H9 (cell line): ENCODE results near the gene NBPF8. TPM values are rescaled to one million over a fixed set of nuclear protein-coding genes. Genes with fewer than 3 reads are reported as not detected.
"Not testable (repeated sequence)": the region's sequence is repeated elsewhere in the genome, so short reads cannot be mapped to it uniquely, and the experiment has no call there.

Experiments used
- DNase-seq: peaks from one replicate; pipeline ENCODE4 v3.0.0-alpha.2; 2017
- H2AFZ ChIP-seq: one replicate; pipeline ENCODE4 v1.6.1; 2013; ENCODE audit warnings: mild to moderate bottlenecking, low read length, control low read depth, moderate library complexity
- H2AK5ac ChIP-seq: 2 replicates; pipeline ENCODE4 v1.6.1; 2013; ENCODE audit warnings: low read length, control low read depth, mixed read lengths; ENCODE audit not compliant: insufficient read length
- H2BK120ac ChIP-seq: one replicate; pipeline ENCODE4 v1.6.1; 2013; ENCODE audit warnings: low read depth, mild to moderate bottlenecking, low read length, control low read depth, inconsistent platforms; ENCODE audit not compliant: poor library complexity, severe bottlenecking
- H2BK12ac ChIP-seq: 2 replicates; pipeline ENCODE4 v1.6.1; 2013; ENCODE audit warnings: low read length, control low read depth, mixed read lengths, low read depth; ENCODE audit not compliant: insufficient read length
- H2BK15ac ChIP-seq: 2 replicates; pipeline ENCODE4 v1.6.1; 2013; ENCODE audit warnings: low read depth, low read length, control low read depth
- H2BK20ac ChIP-seq: one replicate; pipeline ENCODE4 v1.6.1; 2013; ENCODE audit warnings: low read depth, mild to moderate bottlenecking, low read length, control low read depth, inconsistent platforms; ENCODE audit not compliant: poor library complexity, severe bottlenecking
- H2BK5ac ChIP-seq: 2 replicates; pipeline ENCODE4 v1.6.1; 2013; ENCODE audit warnings: low read length, control low read depth, mixed read lengths; ENCODE audit not compliant: insufficient read length
- H3K14ac ChIP-seq: 2 replicates; pipeline ENCODE4 v1.6.1; 2013; ENCODE audit warnings: low read length, control low read depth; ENCODE audit not compliant: insufficient read depth
- H3K18ac ChIP-seq: 2 replicates; pipeline ENCODE4 v1.6.1; 2013; ENCODE audit warnings: low read depth, mild to moderate bottlenecking, mixed read lengths, low read length, control low read depth; ENCODE audit not compliant: insufficient read length
- H3K23ac ChIP-seq: 2 replicates; pipeline ENCODE4 v1.6.1; 2013; ENCODE audit warnings: low read length, control low read depth, mixed read lengths, low read depth; ENCODE audit not compliant: insufficient read length
- H3K23me2 ChIP-seq: 2 replicates; pipeline ENCODE4 v1.6.1; 2013; ENCODE audit warnings: low read depth, mild to moderate bottlenecking, mixed read lengths, low read length, control low read depth; ENCODE audit not compliant: insufficient read length, poor library complexity, severe bottlenecking
- H3K27ac ChIP-seq: 2 replicates; pipeline ENCODE4 v1.5.1; 2013; ENCODE audit warnings: low read length, control low read depth, mixed read lengths, low read depth; ENCODE audit not compliant: insufficient read length
- H3K27me3 ChIP-seq: 2 replicates; pipeline ENCODE4 v1.6.1; 2013; ENCODE audit warnings: low read length, control low read depth, inconsistent platforms; ENCODE audit not compliant: insufficient read depth
- H3K4ac ChIP-seq: 2 replicates; pipeline ENCODE4 v1.6.1; 2013; ENCODE audit warnings: low read depth, mild to moderate bottlenecking, control low read depth, inconsistent platforms, low read length, moderate library complexity
- H3K4me1 ChIP-seq: 2 replicates; pipeline ENCODE4 v1.6.1; 2013; ENCODE audit warnings: low read length, control low read depth, inconsistent platforms; ENCODE audit not compliant: insufficient read depth
- H3K4me2 ChIP-seq: 2 replicates; pipeline ENCODE4 v1.6.1; 2013; ENCODE audit warnings: low read length, control low read depth, mixed read lengths; ENCODE audit not compliant: insufficient read length, insufficient read depth
- H3K56ac ChIP-seq: 2 replicates; pipeline ENCODE4 v1.6.1; 2013; ENCODE audit warnings: low read depth, mild to moderate bottlenecking, mixed read lengths, low read length, control low read depth; ENCODE audit not compliant: insufficient read length
- H3K79me1 ChIP-seq: 2 replicates; pipeline ENCODE4 v1.6.1; 2013; ENCODE audit warnings: low read depth, mild to moderate bottlenecking, moderate library complexity, low read length, control low read depth, inconsistent platforms; ENCODE audit not compliant: insufficient read depth, poor library complexity, severe bottlenecking
- H3K79me2 ChIP-seq: 2 replicates; pipeline ENCODE4 v1.6.1; 2013; ENCODE audit warnings: low read length, control low read depth, inconsistent platforms; ENCODE audit not compliant: insufficient read depth
- H3K9ac ChIP-seq: 2 replicates; pipeline ENCODE4 v1.6.1; 2013; ENCODE audit warnings: low read length, control low read depth, mixed read lengths; ENCODE audit not compliant: insufficient read length; ENCODE audit errors: extremely low read depth
- H3K9me3 ChIP-seq: one replicate; pipeline ENCODE4 v1.6.1; 2013; ENCODE audit warnings: low read depth, low read length, inconsistent platforms; ENCODE audit not compliant: control insufficient read depth
- H3T11ph ChIP-seq: one replicate; pipeline ENCODE4 v1.6.1; 2013; ENCODE audit warnings: mild to moderate bottlenecking, low read length, control low read depth, inconsistent platforms
- H4K20me1 ChIP-seq: one replicate; pipeline ENCODE4 v1.6.1; 2013; ENCODE audit not compliant: control insufficient read depth, insufficient read length, insufficient read depth
- H4K5ac ChIP-seq: 2 replicates; pipeline ENCODE4 v1.6.1; 2013; ENCODE audit warnings: low read depth, mild to moderate bottlenecking, mixed read lengths, low read length, control low read depth; ENCODE audit not compliant: insufficient read length
- H4K8ac ChIP-seq: replicated peaks from 2 replicates; pipeline ENCODE4 v1.6.1; 2013; ENCODE audit warnings: low read length, control low read depth, mixed read lengths, low read depth; ENCODE audit not compliant: insufficient read length
- H4K91ac ChIP-seq: 2 replicates; pipeline ENCODE4 v1.6.1; 2013; ENCODE audit warnings: low read depth, mild to moderate bottlenecking, moderate library complexity, mixed read lengths, low read length, control low read depth; ENCODE audit not compliant: insufficient read length
- H3K27ac Mint-ChIP-seq, 3 experiments: 2 replicates in 2 of 3; 3 replicates in 1 of 3; pipeline ENCODE4 v1.8.0; 2020 to 2021; ENCODE audit warnings: mixed read lengths in 3 of 3, mild to moderate bottlenecking in 1 of 3, moderate library complexity in 1 of 3
- H3K27me3 Mint-ChIP-seq: 2 replicates; pipeline ENCODE4 v1.8.0; 2021; ENCODE audit warnings: low read depth, mild to moderate bottlenecking, moderate library complexity, mixed read lengths
- H3K36me3 Mint-ChIP-seq, 3 experiments: 2 replicates in 2 of 3; 3 replicates in 1 of 3; pipeline ENCODE4 v1.8.0; 2020 to 2021; ENCODE audit warnings: low read depth in 3 of 3, mixed read lengths in 3 of 3; ENCODE audit not compliant: insufficient read depth in 1 of 3
- H3K4me1 Mint-ChIP-seq, 2 experiments: 2 replicates each; pipeline ENCODE4 v1.8.0; 2020; ENCODE audit warnings: mixed read lengths in 2 of 2
- H3K4me3 Mint-ChIP-seq, 2 experiments: 2 replicates in 1 of 2; 3 replicates in 1 of 2; pipeline ENCODE4 v1.8.0; 2020 to 2021; ENCODE audit warnings: mild to moderate bottlenecking in 2 of 2, mixed read lengths in 2 of 2, moderate library complexity in 1 of 2
- H3K9me3 Mint-ChIP-seq, 2 experiments: 2 replicates in 1 of 2; 3 replicates in 1 of 2; pipeline ENCODE4 v1.8.0; 2020; ENCODE audit warnings: mild to moderate bottlenecking in 2 of 2, mixed read lengths in 2 of 2, moderate library complexity in 1 of 2
- WGBS: extraction: QIAGEN DNeasy Blood & Tissue Kit; methylation state at CpG from one replicate; pipeline ENCODE4 v1.1.7; 2013; ENCODE audit warnings: missing lambda C conversion rate, low lambda C conversion rate, mixed read lengths; ENCODE audit not compliant: insufficient read length; ENCODE audit errors: extremely low coverage; 5-methylcytosine and 5-hydroxymethylcytosine counted together
- total RNA-seq: library from RNA; stranded (reverse); gene quantifications from 2 replicates; pipeline ENCODE4 v1.2.1, GENCODE V29; 2021

The NBPF8 gene
- total RNA-seq, 1 experiment from 2014 or later, result 0.96 TPM

DNA sequence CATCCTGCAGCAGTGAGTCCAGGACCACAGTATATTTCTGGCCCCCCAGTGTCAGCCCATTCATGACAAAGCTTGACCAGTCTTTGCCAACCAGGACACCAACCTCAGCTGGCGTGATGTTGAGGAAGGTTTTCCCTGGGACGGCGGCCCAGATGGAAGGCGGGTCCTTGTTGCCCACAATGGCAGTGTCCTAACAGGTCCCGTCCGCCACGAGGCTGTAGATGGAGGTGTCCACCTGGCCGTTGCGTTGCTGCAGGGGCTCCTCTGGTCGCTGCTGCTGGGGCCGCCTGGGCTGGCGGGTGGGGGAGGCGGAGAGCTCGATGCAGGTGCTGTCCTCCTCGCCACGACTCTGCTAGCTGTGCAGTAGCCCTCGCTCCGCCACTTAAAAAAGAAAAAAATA, 19.0 kb downstream of the NBPF8 start:
- not testable (repeated sequence) for H4K20me1 ChIP-seq, H2AK5ac ChIP-seq, H3K4me1 ChIP-seq, H3K4ac ChIP-seq, H3K27me3 Mint-ChIP-seq, H4K5ac ChIP-seq, H3K4me2 ChIP-seq, H4K8ac ChIP-seq, H3K23ac ChIP-seq, H3K18ac ChIP-seq, H3K27ac Mint-ChIP-seq, H3T11ph ChIP-seq, H2BK120ac ChIP-seq, H3K27ac ChIP-seq, H2BK15ac ChIP-seq, H4K91ac ChIP-seq, H2BK20ac ChIP-seq, H3K79me1 ChIP-seq, H3K4me3 Mint-ChIP-seq, H3K56ac ChIP-seq, H3K9ac ChIP-seq, H3K4me1 Mint-ChIP-seq, H2AFZ ChIP-seq, DNase-seq, H3K23me2 ChIP-seq, H3K9me3 Mint-ChIP-seq, H2BK5ac ChIP-seq, H2BK12ac ChIP-seq, H3K14ac ChIP-seq, H3K27me3 ChIP-seq, H3K79me2 ChIP-seq, H3K36me3 Mint-ChIP-seq, H3K9me3 ChIP-seq
- no CpG with 5 or more reads among the region's 18 CpGs for WGBS
